22Rv1 (cell line): Measurements from ENCODE around the gene PAX6.

Source experiments
- CTCF ChIP-seq: fragments of 450-650 bp; IDR thresholded peaks from 2 replicates; pipeline ENCODE4 v1.5.1; 2017; ENCODE audit warnings: mild to moderate bottlenecking
- ZFX ChIP-seq: fragments of 450-650 bp; IDR thresholded peaks from 2 replicates; pipeline ENCODE4 v1.6.1; 2017; ENCODE audit warnings: antibody characterized with exemption, borderline replicate concordance

- TF ChIP-seq CTCF (no peak), ZFX (no peak)
Measured at GRCh38 chr11:31788085-31788484, 23.0 kb downstream of the PAX6 start.
